Esophagus muscularis mucosa (tissue), 4 donors: ENCODE results near the gene DNAJC27. TPM values are rescaled to one million over a fixed set of nuclear protein-coding genes. Genes with fewer than 3 reads are reported as not detected.

Experiments
- DNase-seq: peaks from one replicate; pipeline ENCODE4 v3.0.0-alpha.2; 2017; ENCODE audit errors: extremely low spot score
- H3K27ac ChIP-seq, 4 donors: fragments of 200-600 bp; sonication (generic); replicated peaks in 1 of 4; 1 replicate in 3 of 4; 2 replicates in 1 of 4; pipeline ENCODE4 v1.5.1; 2016 to 2019; ENCODE audit warnings: mild to moderate bottlenecking in 1 of 4
- H3K27me3 ChIP-seq, 4 donors: fragments of 200-600 bp; sonication (generic); one replicate each; pipeline versions ENCODE4 v1.5.1 to v1.6.0; 2016 to 2019
- H3K36me3 ChIP-seq, 4 donors: fragments of 200-600 bp; sonication (generic); one replicate each; pipeline ENCODE4 v1.5.1; 2016 to 2019
- H3K4me1 ChIP-seq, 4 donors: fragments of 200-600 bp; sonication (generic); one replicate each; pipeline ENCODE4 v1.5.1; 2016 to 2019
- H3K4me3 ChIP-seq, 4 donors: fragments of 200-600 bp; sonication (generic); 1 replicate in 2 of 4; 2 replicates in 2 of 4; pipeline ENCODE4 v1.5.1; 2016 to 2019; ENCODE audit warnings: mild to moderate bottlenecking in 4 of 4, moderate library complexity in 1 of 4
- H3K9me3 ChIP-seq, 4 donors: fragments of 200-600 bp; sonication (generic); 1 replicate in 3 of 4; 2 replicates in 1 of 4; pipeline ENCODE4 v1.5.1; 2016 to 2019
- EP300 ChIP-seq: sonication (generic); formaldehyde crosslinking; IDR thresholded peaks from one replicate; pipeline ENCODE4 v1.6.1; 2017; ENCODE audit warnings: antibody characterized with exemption
- POLR2A ChIP-seq: fragments of 450-650 bp; IDR thresholded peaks from one replicate; pipeline ENCODE4 v1.6.1; 2017; ENCODE audit warnings: antibody characterized with exemption, moderate library complexity, mild to moderate bottlenecking, low read depth
- POLR2AphosphoS5 ChIP-seq, 2 donors: sonication (generic); formaldehyde crosslinking; IDR thresholded peaks; one replicate each; pipeline ENCODE4 v1.6.1; 2017; ENCODE audit warnings: antibody characterized with exemption in 2 of 2
- WGBS: methylation state at CpG from one replicate; pipeline ENCODE4 v1.1.5; 2018; 5-methylcytosine and 5-hydroxymethylcytosine counted together
- intact Hi-C: fragments of 100-400 bp; cut with DNase I; formaldehyde crosslinking; loops from one replicate; pipeline ENCODE4 v1.15.1; 2023
- total RNA-seq, 4 donors: library from RNA; depleted of rRNA; stranded (reverse); fragments of >200 nt; gene quantifications; one replicate each; pipeline versions ENCODE4 v1.1.0 to v1.2.1, GENCODE V29; 2016
- TF ChIP-seq, protein P1 (sequence below), 3 experiments: fragments of 200-600 bp in 2 of 3; fragments of 450-650 bp in 1 of 3; sonication (generic) in 2 of 3; IDR thresholded peaks; one replicate each; pipeline ENCODE4 v1.5.1; 2017 to 2019; ENCODE audit warnings: antibody characterized with exemption in 3 of 3, mild to moderate bottlenecking in 2 of 3, moderate library complexity in 1 of 3

DNAJC27 gene
- total RNA-seq, 4 donors from 2014 or later = 5.8 to 8.6 (median 7.5) TPM

- DNase-seq = no peak
- Histone ChIP-seq H3K9me3 (no peaks in the 10 kb centered on the region), H3K4me3 (peak overlapping the region; percentile 65 to 87 (median 74)), H3K27me3 (no peaks in the 10 kb centered on the region), H3K36me3 (peaks cover 0 to under 1% (median 0%) of the 10 kb centered on the region in 4 donors), H3K4me1 (peaks cover 4 to 31% (median 29%) of the 10 kb centered on the region in 4 donors), H3K27ac (peak overlapping the region; percentile 93 to 99 (median 96))
- WGBS = under 1% methylated on average over 19 of the region's 19 CpGs
- no peak for TF ChIP-seq EP300
- peak in 1 of 2 donors; percentile 16 for TF ChIP-seq POLR2AphosphoS5 (IDR thresholded peaks at IDR 0.05)
- TF ChIP-seq POLR2A = no peak
- intact Hi-C loops = no loop called here
These were observed 683 bp upstream of the DNAJC27 start for GRCh38 chr2:24972315-24972961.

DNA sequence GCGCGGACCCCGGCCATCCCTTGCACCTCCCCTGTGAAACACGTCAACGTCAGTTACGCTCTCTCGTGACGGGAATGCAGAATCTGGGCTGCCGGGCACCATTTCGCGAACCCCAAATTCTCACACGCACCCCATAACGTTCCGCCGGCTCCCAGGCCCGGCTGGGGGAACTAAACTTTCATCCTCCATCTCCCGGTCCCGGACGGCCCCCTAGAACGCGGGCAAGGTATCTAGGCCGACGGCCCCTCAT is 544 bp downstream of the DNAJC27 start:
- no peak for DNase-seq
- H3K27ac ChIP-seq = peak overlapping the region; percentile 93 to 99 (median 96)
- WGBS = 0% methylated on average over 20 of the region's 23 CpGs
- peak overlapping the region; percentile 65 to 87 (median 74) for H3K4me3 ChIP-seq
- TF ChIP-seq, protein P1, sequence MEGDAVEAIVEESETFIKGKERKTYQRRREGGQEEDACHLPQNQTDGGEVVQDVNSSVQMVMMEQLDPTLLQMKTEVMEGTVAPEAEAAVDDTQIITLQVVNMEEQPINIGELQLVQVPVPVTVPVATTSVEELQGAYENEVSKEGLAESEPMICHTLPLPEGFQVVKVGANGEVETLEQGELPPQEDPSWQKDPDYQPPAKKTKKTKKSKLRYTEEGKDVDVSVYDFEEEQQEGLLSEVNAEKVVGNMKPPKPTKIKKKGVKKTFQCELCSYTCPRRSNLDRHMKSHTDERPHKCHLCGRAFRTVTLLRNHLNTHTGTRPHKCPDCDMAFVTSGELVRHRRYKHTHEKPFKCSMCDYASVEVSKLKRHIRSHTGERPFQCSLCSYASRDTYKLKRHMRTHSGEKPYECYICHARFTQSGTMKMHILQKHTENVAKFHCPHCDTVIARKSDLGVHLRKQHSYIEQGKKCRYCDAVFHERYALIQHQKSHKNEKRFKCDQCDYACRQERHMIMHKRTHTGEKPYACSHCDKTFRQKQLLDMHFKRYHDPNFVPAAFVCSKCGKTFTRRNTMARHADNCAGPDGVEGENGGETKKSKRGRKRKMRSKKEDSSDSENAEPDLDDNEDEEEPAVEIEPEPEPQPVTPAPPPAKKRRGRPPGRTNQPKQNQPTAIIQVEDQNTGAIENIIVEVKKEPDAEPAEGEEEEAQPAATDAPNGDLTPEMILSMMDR (IDR thresholded peaks at IDR 0.05) = no peak
- no peak for TF ChIP-seq POLR2A
- TF ChIP-seq POLR2AphosphoS5 (IDR thresholded peaks at IDR 0.05) = no peak
- TF ChIP-seq EP300 = no peak
- H3K27me3 ChIP-seq = no peaks in the 10 kb centered on the region
- intact Hi-C loops = no loop called here
- H3K9me3 ChIP-seq = no peaks in the 10 kb centered on the region
- H3K36me3 ChIP-seq = peaks cover 5 to 12% (median 10%) of the 10 kb centered on the region in 4 donors
- H3K4me1 ChIP-seq = peaks cover 4 to 31% (median 29%) of the 10 kb centered on the region in 4 donors

DNA sequence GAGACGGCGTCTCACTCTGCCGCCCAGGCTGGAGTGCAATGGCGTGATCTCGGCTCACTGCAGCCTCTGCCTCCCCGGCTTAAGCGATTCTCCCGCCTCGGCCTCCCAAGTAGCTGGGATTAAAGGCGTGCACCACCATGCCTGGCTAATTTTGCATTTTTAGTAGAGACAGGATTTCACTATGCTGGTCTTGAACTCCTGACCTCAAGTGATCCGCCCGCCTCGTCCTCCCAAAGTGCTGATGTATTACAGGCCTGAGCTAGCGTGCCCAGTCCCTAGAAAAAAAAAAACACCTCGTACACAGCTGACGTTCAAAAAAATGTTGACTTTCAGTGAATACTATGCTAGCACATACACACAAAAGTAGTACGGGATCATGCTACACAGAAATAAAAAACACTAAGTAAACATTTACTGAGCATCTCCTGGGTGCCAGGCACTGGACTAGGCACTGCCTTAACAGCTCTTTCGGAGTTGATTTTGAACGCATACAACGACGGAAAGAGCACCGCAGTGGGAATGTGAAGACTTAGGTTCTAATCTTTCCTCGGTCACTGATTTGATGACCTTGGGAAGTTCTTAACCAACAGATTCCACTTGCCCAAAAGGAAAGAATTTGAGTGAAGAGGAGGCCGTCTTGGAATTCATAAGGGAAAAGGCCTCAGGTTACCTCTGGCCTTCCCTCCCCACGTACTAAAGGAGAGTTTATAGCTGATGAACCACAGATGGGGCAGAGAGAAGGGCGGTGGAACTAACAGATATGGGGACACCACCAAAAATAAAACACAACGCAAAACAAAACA is 1.1 kb downstream of the DNAJC27 start:
- Histone ChIP-seq H3K4me1 (peaks cover 4 to 27% (median 26%) of the 10 kb centered on the region in 4 donors), H3K4me3 (peak overlapping the region; percentile 65 to 87 (median 74)), H3K27ac (peak overlapping the region; percentile 93 to 99 (median 96)), H3K9me3 (no peaks in the 10 kb centered on the region), H3K27me3 (no peaks in the 10 kb centered on the region), H3K36me3 (peaks cover 10 to 18% (median 14%) of the 10 kb centered on the region in 4 donors)
- DNase-seq = no peak
- intact Hi-C loops = no loop called here
- WGBS = 64% methylated on average over 27 of the region's 27 CpGs
- TF ChIP-seq POLR2AphosphoS5 (IDR thresholded peaks at IDR 0.05) = no peak
- no peak for TF ChIP-seq EP300
- TF ChIP-seq, protein P1 (IDR thresholded peaks at IDR 0.05) = no peak
- TF ChIP-seq POLR2A = no peak

DNA sequence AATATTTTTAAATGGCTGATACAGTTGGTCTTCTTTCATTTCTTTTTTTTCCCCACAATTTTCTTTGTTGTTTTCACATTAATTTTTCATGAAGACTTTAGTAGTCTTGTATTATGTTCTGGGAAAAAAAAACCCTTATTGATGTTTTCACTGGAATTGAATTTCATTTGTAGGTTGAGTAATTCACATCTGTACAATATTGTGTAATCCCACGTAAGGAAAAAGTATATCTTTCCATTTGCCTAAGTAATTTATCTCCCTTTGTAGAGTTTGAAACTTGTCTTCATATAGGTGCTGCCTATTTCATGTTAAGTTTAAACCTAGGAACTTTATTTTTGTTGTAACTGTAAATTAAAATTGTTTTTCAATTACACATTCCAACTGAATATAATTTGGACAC is 2.0 kb downstream of the DNAJC27 start:
- DNase-seq = no peak
- TF ChIP-seq, protein P1 (IDR thresholded peaks at IDR 0.05) = no peak
- TF ChIP-seq EP300 = no peak
- TF ChIP-seq POLR2AphosphoS5 (IDR thresholded peaks at IDR 0.05) = no peak
- TF ChIP-seq POLR2A = no peak
- WGBS = 62% methylated on average over 1 of the region's 1 CpG
- Histone ChIP-seq H3K4me1 (peaks cover 4 to 22% (median 19%) of the 10 kb centered on the region in 4 donors), H3K9me3 (no peaks in the 10 kb centered on the region), H3K36me3 (peaks cover 13 to 27% (median 20%) of the 10 kb centered on the region in 4 donors), H3K4me3 (no peak overlapping the region), H3K27me3 (no peaks in the 10 kb centered on the region), H3K27ac (no peak overlapping the region)
- intact Hi-C loops = no loop called here

DNA sequence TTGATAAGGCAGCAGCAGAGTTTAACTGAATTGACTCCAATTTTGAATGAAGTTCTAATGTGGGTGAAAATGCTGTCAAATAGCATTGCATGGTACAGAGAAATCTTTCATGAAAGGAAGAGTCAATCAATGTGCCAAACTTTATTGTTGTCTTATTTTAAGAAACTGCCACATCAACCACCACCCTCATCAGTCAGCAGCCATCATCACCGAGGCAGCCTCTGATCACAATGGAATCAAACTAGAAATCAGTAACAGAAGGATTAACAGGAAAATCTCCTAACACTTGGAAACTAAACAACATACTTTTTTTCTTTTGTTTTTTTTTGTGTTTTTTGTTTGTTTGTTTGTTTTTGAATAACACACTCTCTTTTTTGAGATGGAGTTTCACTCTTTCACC is 9.9 kb downstream of the DNAJC27 start:
- no peak for DNase-seq
- TF ChIP-seq, protein P1 (IDR thresholded peaks at IDR 0.05) = no peak
- TF ChIP-seq EP300 (no peak), POLR2A (no peak), POLR2AphosphoS5 (IDR thresholded peaks at IDR 0.05) (no peak)
- H3K4me1 ChIP-seq = peaks cover 0 to 11% (median 3%) of the 10 kb centered on the region in 4 donors
- intact Hi-C loops = no loop called here
- H3K27ac ChIP-seq = no peak overlapping the region
- peaks cover 22 to 100% (median 63%) of the 10 kb centered on the region in 4 donors for H3K36me3 ChIP-seq
- 88% methylated on average over 1 of the region's 1 CpG for WGBS
- H3K4me3 ChIP-seq = no peak overlapping the region
- H3K27me3 ChIP-seq = no peaks in the 10 kb centered on the region
- no peaks in the 10 kb centered on the region for H3K9me3 ChIP-seq
